ENCODE results near the gene RAC3.
"Not testable (repeated sequence)": the region's sequence is repeated elsewhere in the genome, so short reads cannot be mapped to it uniquely, and the experiment has no call there.

The RAC3 gene

GRCh38 chr17:82024859-82025258 is 6.6 kb upstream of the RAC3 start:
- DNase-seq (ENCODE audit: low spot score): no peak

- DNase-seq (ENCODE audit: low spot score): no peak
Measured at GRCh38 chr17:82025401-82026107, 5.9 kb upstream of the RAC3 start.

GRCh38 chr17:82028246-82028645 is 3.2 kb upstream of the RAC3 start:
- no peak for DNase-seq (ENCODE audit: low spot score)

- no peak for DNase-seq (ENCODE audit: low spot score)
Measured at GRCh38 chr17:82028966-82029365, 2.5 kb upstream of the RAC3 start.

GRCh38 chr17:82029391-82029790 is 2.1 kb upstream of the RAC3 start:
- no peak for DNase-seq (ENCODE audit: low spot score)

GRCh38 chr17:82029990-82030469 is 1.4 kb upstream of the RAC3 start:
- DNase-seq (ENCODE audit: low spot score): no peak

- peak; percentile 90 for DNase-seq (ENCODE audit: low spot score)
Measured at GRCh38 chr17:82030470-82031302, 792 bp upstream of the RAC3 start.

- no peak for DNase-seq (ENCODE audit: low spot score)
Measured at GRCh38 chr17:82031885-82032627, 578 bp downstream of the RAC3 start.

- DNase-seq (ENCODE audit: low spot score): no peak
Measured at GRCh38 chr17:82033359-82034085, 2.0 kb downstream of the RAC3 start.

GRCh38 chr17:82034371-82035011 is 3.0 kb downstream of the RAC3 start:
- no peak for DNase-seq (ENCODE audit: low spot score)

- DNase-seq (ENCODE audit: low spot score): no peak
Measured at GRCh38 chr17:82035488-82035887, 4.0 kb downstream of the RAC3 start.

GRCh38 chr17:82035956-82036633 is 4.6 kb downstream of the RAC3 start:
- no peak for DNase-seq (ENCODE audit: low spot score)

GRCh38 chr17:82036634-82037091 is 5.2 kb downstream of the RAC3 start:
- no peak for DNase-seq (ENCODE audit: low spot score)

- peak; percentile 96 for DNase-seq (ENCODE audit: low spot score)
Measured at GRCh38 chr17:82037092-82037888, 5.8 kb downstream of the RAC3 start, which contains the start of gene DCXR. Gene DCXR, minus strand, starts transcription at chr17:82037697. Its CDS starts 15 bp downstream, at chr17:82037682.

GRCh38 chr17:82037889-82038195 is 6.4 kb downstream of the RAC3 start:
- DNase-seq (ENCODE audit: low spot score): no peak

GRCh38 chr17:82038796-82039409 is 7.4 kb downstream of the RAC3 start:
- not testable (repeated sequence) for DNase-seq (ENCODE audit: low spot score)

- DNase-seq (ENCODE audit: low spot score): no peak
Measured at GRCh38 chr17:82039695-82040299, 8.3 kb downstream of the RAC3 start.

- DNase-seq (ENCODE audit: low spot score): no peak
Measured at GRCh38 chr17:82041144-82041814, 9.8 kb downstream of the RAC3 start.

Data from left forelimb (tissue), 1 donor.